ENCODE measurements around the gene CEP78. TPM values are rescaled to one million over a fixed set of nuclear protein-coding genes. Genes with fewer than 3 reads are reported as not detected.

Gene CEP78
- polyA plus RNA-seq, 2 donors = 5.2 to 5.3 TPM

GRCh38 chr9:78324068-78324650 lies 88.3 kb downstream of the CEP78 start:
- WGBS, 2 donors = 85 to 91% methylated on average over 10 of the region's 10 CpGs
- no peaks in the 10 kb centered on the region for H3K9me3 ChIP-seq (ENCODE audit: control insufficient read depth in 2 of 2, insufficient read depth in 1 of 2, low read depth in 1 of 2, low read length in 1 of 2)
- H3K27me3 ChIP-seq (ENCODE audit: control insufficient read depth in 1 of 2, insufficient read depth in 2 of 2, low read length in 2 of 2) = no peaks in the 10 kb centered on the region
- H3K4me3 ChIP-seq (ENCODE audit: low read depth in 1 of 2, low read length in 2 of 2) = no peak overlapping the region
- peaks cover 3 to 9% of the 10 kb centered on the region in 2 donors for H3K36me3 ChIP-seq (ENCODE audit: control insufficient read depth in 2 of 2, insufficient read depth in 2 of 2, low read length in 1 of 2)
- H3K27ac ChIP-seq (ENCODE audit: low read depth in 2 of 2, low read length in 1 of 2) = no peak overlapping the region
- H3K4me1 ChIP-seq (ENCODE audit: control insufficient read depth in 2 of 2, insufficient read depth in 2 of 2, low read length in 1 of 2) = no peaks in the 10 kb centered on the region

- H3K9me3 ChIP-seq (ENCODE audit: control insufficient read depth in 2 of 2, insufficient read depth in 1 of 2, low read depth in 1 of 2, low read length in 1 of 2) = no peaks in the 10 kb centered on the region
- H3K36me3 ChIP-seq (ENCODE audit: control insufficient read depth in 2 of 2, insufficient read depth in 2 of 2, low read length in 1 of 2) = peaks cover 2 to 4% of the 10 kb centered on the region in 2 donors
- H3K4me3 ChIP-seq (ENCODE audit: low read depth in 1 of 2, low read length in 2 of 2) = no peak overlapping the region
- no peaks in the 10 kb centered on the region for H3K27me3 ChIP-seq (ENCODE audit: control insufficient read depth in 1 of 2, insufficient read depth in 2 of 2, low read length in 2 of 2)
- no peaks in the 10 kb centered on the region for H3K4me1 ChIP-seq (ENCODE audit: control insufficient read depth in 2 of 2, insufficient read depth in 2 of 2, low read length in 1 of 2)
- no peak overlapping the region for H3K27ac ChIP-seq (ENCODE audit: low read depth in 2 of 2, low read length in 1 of 2)
- 88 to 92% methylated on average over 8 of the region's 8 CpGs for WGBS, 2 donors
Measured at GRCh38 chr9:78324682-78325081, 88.8 kb downstream of the CEP78 start.

- H3K36me3 ChIP-seq (ENCODE audit: control insufficient read depth in 2 of 2, insufficient read depth in 2 of 2, low read length in 1 of 2) = peaks cover 2 to 4% of the 10 kb centered on the region in 2 donors
- WGBS, 2 donors = 46 to 54% methylated on average over 6 of the region's 6 CpGs
- no peak overlapping the region for H3K4me3 ChIP-seq (ENCODE audit: low read depth in 1 of 2, low read length in 2 of 2)
- no peaks in the 10 kb centered on the region for H3K27me3 ChIP-seq (ENCODE audit: control insufficient read depth in 1 of 2, insufficient read depth in 2 of 2, low read length in 2 of 2)
- no peaks in the 10 kb centered on the region for H3K4me1 ChIP-seq (ENCODE audit: control insufficient read depth in 2 of 2, insufficient read depth in 2 of 2, low read length in 1 of 2)
- H3K9me3 ChIP-seq (ENCODE audit: control insufficient read depth in 2 of 2, insufficient read depth in 1 of 2, low read depth in 1 of 2, low read length in 1 of 2) = no peaks in the 10 kb centered on the region
- H3K27ac ChIP-seq (ENCODE audit: low read depth in 2 of 2, low read length in 1 of 2) = no peak overlapping the region
Measured at GRCh38 chr9:78325343-78325742, 89.5 kb downstream of the CEP78 start.

- H3K9me3 ChIP-seq (ENCODE audit: control insufficient read depth in 2 of 2, insufficient read depth in 1 of 2, low read depth in 1 of 2, low read length in 1 of 2) = no peaks in the 10 kb centered on the region
- peaks cover 1 to 2% of the 10 kb centered on the region in 2 donors for H3K36me3 ChIP-seq (ENCODE audit: control insufficient read depth in 2 of 2, insufficient read depth in 2 of 2, low read length in 1 of 2)
- no peaks in the 10 kb centered on the region for H3K27me3 ChIP-seq (ENCODE audit: control insufficient read depth in 1 of 2, insufficient read depth in 2 of 2, low read length in 2 of 2)
- 73 to 75% methylated on average over 5 of the region's 5 CpGs for WGBS, 2 donors
- H3K27ac ChIP-seq (ENCODE audit: low read depth in 2 of 2, low read length in 1 of 2) = no peak overlapping the region
- no peak overlapping the region for H3K4me3 ChIP-seq (ENCODE audit: low read depth in 1 of 2, low read length in 2 of 2)
- H3K4me1 ChIP-seq (ENCODE audit: control insufficient read depth in 2 of 2, insufficient read depth in 2 of 2, low read length in 1 of 2) = no peaks in the 10 kb centered on the region
Measured at GRCh38 chr9:78325846-78326360, 90.0 kb downstream of the CEP78 start.

DNA sequence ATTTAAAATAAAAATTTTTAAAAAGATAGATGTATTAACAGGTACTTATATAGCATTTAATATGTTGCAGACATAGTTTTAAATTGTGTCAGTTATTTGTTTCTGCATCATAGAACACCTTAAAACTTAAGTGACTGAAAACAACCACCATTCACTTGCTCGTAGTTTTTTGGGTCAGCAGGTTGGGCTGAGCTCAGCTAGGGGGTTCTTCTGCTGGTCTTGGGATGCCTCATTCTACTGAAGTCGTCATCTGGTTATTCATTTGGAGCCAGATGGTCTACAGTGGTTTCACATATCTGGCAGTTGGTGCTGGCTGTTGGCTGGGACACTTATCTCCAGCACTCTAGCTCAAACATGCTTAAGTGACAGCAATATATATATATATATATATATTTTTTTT lies 90.7 kb downstream of the CEP78 start:
- no peaks in the 10 kb centered on the region for H3K4me1 ChIP-seq (ENCODE audit: control insufficient read depth in 2 of 2, insufficient read depth in 2 of 2, low read length in 1 of 2)
- no peaks in the 10 kb centered on the region for H3K9me3 ChIP-seq (ENCODE audit: control insufficient read depth in 2 of 2, insufficient read depth in 1 of 2, low read depth in 1 of 2, low read length in 1 of 2)
- WGBS, 2 donors = 88 to 95% methylated on average over 2 of the region's 2 CpGs

More for the DNA sequence above, 90.7 kb downstream of the CEP78 start:
- Histone ChIP-seq H3K27me3 (ENCODE audit: control insufficient read depth in 1 of 2, insufficient read depth in 2 of 2, low read length in 2 of 2) (no peaks in the 10 kb centered on the region), H3K36me3 (ENCODE audit: control insufficient read depth in 2 of 2, insufficient read depth in 2 of 2, low read length in 1 of 2) (peaks cover 0 to 2% of the 10 kb centered on the region in 2 donors), H3K27ac (ENCODE audit: low read depth in 2 of 2, low read length in 1 of 2) (no peak overlapping the region), H3K4me3 (ENCODE audit: low read depth in 1 of 2, low read length in 2 of 2) (no peak overlapping the region)

Other genes starting within 250 kb of the CEP78 start
- 10 to 100 TPM; 11.3 to 12.8 TPM for gene GNAQ, start 204.3 kb upstream of the CEP78 start, polyA plus RNA-seq
- 10 to 100 TPM in 1 of 2 donors, 1 to 10 TPM in 1; 9.9 to 34.0 TPM for gene PSAT1, start 61.0 kb downstream of the CEP78 start, polyA plus RNA-seq

All from esophagus (tissue), 2 donors.